Measurements from ENCODE around the gene MIAT. TPM values are rescaled to one million over a fixed set of nuclear protein-coding genes. Genes with fewer than 3 reads are reported as not detected.
A peak's percentile ranks its signal among the peaks of the same experiment; 100 is the strongest.

MIAT gene
- total RNA-seq, 1 donor from 2014 or later: 0.66 TPM

DNA sequence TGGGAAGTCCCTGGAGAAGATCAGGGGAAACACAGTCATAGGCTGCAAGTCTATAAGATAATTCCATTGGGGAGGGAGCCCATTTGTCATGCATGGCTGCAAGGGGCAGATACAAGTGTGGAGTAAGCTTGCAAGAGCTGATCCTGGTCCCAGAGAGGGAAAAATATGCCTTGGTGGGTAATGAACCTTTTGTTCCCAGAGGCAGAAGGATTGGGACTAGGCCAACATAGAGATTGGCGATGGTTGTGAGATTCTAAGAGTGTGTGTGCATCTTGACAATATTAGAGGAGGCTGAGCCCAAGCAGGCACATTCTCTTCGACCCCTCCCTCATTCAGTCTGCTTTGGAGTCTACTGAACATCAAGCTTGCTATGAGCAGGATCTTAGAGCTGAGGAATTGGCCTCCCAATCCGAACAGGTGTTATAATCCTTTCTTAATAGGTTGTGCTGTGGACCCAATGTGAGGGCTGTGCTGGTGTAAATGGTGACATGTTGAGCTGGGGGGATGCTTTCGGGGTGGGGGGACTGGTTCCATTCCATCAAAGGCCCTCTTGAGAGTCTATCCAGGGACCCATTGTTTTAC is 18.4 kb downstream of the MIAT start:
- Histone ChIP-seq H3K36me3 (peaks cover 4% of the 10 kb centered on the region), H3K4me1 (peaks cover 48% of the 10 kb centered on the region), H3K27me3 (ENCODE audit: low read depth) (no peaks in the 10 kb centered on the region), H3K27ac (replicated peaks) (no peak overlapping the region), H3K9me3 (replicated peaks) (no peaks in the 10 kb centered on the region), H3K4me3 (no peak overlapping the region)
- intact Hi-C loops (cut with micrococcal nuclease): no loop called here
- TF ChIP-seq, protein P1, sequence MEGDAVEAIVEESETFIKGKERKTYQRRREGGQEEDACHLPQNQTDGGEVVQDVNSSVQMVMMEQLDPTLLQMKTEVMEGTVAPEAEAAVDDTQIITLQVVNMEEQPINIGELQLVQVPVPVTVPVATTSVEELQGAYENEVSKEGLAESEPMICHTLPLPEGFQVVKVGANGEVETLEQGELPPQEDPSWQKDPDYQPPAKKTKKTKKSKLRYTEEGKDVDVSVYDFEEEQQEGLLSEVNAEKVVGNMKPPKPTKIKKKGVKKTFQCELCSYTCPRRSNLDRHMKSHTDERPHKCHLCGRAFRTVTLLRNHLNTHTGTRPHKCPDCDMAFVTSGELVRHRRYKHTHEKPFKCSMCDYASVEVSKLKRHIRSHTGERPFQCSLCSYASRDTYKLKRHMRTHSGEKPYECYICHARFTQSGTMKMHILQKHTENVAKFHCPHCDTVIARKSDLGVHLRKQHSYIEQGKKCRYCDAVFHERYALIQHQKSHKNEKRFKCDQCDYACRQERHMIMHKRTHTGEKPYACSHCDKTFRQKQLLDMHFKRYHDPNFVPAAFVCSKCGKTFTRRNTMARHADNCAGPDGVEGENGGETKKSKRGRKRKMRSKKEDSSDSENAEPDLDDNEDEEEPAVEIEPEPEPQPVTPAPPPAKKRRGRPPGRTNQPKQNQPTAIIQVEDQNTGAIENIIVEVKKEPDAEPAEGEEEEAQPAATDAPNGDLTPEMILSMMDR (IDR thresholded peaks at IDR 0.05; ENCODE audit: borderline replicate concordance): no peak
- DNase-seq: no peak

DNA sequence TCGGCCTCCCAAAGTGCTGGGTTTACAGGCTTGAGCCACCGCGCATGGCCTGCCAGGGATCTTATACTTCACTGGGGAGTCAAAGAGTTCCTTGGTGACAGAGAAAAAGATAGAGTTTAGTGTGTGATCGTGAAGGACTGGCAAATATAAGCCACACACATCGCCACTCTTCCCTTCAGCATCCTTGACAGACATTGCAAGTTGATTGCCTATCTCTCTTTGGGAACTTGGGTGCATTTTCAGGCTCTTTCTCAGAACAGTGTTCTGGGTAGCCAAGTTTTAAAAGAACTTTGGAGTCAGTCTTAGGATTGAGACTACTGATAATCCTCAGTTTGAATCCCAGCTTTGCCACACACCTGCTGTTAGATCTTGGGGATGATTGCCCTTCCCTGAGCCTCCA is 19.8 kb downstream of the MIAT start:
- TF ChIP-seq, protein P1 (IDR thresholded peaks at IDR 0.05; ENCODE audit: borderline replicate concordance): no peak
- intact Hi-C loops (cut with micrococcal nuclease): no loop called here
- no peak for DNase-seq

DNA sequence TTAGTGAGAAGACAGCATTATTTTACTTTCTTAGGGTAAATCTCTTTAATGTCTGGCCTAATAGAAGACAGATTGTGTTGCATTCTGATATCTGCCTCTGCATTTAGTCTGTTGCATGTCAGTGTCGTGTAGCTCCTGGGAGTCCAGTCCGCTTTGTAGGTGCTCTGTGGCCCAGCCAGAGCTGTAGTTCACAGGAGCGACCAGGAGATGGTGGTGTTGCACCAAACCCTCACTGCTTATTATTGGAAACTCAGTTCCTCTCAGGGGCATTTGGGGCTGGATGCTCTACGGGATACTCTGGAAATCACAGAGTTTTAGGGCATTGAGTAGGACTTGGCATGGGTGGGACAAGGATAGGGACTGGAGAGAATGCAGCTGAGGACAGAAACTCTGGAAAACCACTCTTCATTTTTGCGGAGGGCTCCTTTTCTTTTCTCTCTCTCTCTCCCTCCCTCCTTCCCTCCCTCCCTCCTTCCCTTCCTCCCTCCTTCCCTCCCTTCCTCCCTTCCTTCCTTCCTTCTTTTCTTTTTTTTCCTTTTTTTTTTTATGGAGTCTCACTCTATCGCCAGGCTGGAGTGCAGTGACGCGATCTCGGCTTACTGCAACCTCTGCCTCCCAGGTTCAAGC is 21.7 kb downstream of the MIAT start:
- intact Hi-C loops (cut with micrococcal nuclease): no loop called here
- DNase-seq: peak; percentile 66
- Histone ChIP-seq H3K4me3 (no peak overlapping the region), H3K36me3 (peaks cover 22% of the 10 kb centered on the region), H3K27me3 (ENCODE audit: low read depth) (no peaks in the 10 kb centered on the region), H3K4me1 (peaks cover 30% of the 10 kb centered on the region), H3K9me3 (replicated peaks) (peaks cover 6% of the 10 kb centered on the region), H3K27ac (replicated peaks) (no peak overlapping the region)
- TF ChIP-seq, protein P1 (IDR thresholded peaks at IDR 0.05; ENCODE audit: borderline replicate concordance): peak; percentile 98

More for the DNA sequence above, 19.8 kb downstream of the MIAT start:
- Histone ChIP-seq H3K27me3 (ENCODE audit: low read depth) (no peaks in the 10 kb centered on the region), H3K36me3 (peaks cover 19% of the 10 kb centered on the region), H3K27ac (replicated peaks) (no peak overlapping the region), H3K4me3 (no peak overlapping the region), H3K9me3 (replicated peaks) (peaks cover 3% of the 10 kb centered on the region), H3K4me1 (peaks cover 49% of the 10 kb centered on the region)

DNA sequence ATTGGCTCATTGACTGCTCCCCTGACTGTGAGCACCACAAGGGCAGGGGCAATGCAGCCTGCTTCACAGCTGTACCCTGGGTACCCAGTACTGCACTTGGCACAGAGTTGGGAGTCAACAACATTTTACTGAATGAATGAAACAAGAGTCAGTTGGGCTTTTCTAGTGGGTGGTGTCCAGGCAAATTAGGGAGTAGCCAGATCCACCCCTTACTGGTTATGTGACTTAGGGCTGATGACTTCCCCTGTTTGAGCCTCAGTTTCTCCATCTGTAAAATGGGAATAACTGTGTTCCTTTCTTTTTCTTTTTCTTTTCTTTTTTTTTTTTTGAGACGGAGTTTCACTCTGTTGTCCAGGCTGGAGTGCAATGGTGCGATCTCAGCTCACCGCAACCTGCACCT is 23.1 kb downstream of the MIAT start:
- Histone ChIP-seq H3K4me1 (peaks cover 19% of the 10 kb centered on the region), H3K9me3 (replicated peaks) (peaks cover 6% of the 10 kb centered on the region), H3K4me3 (no peak overlapping the region), H3K27ac (replicated peaks) (no peak overlapping the region), H3K27me3 (ENCODE audit: low read depth) (no peaks in the 10 kb centered on the region), H3K36me3 (peaks cover 22% of the 10 kb centered on the region)
- TF ChIP-seq, protein P1 (IDR thresholded peaks at IDR 0.05; ENCODE audit: borderline replicate concordance): no peak
- no peak for DNase-seq
- intact Hi-C loops (cut with micrococcal nuclease): no loop called here

DNA sequence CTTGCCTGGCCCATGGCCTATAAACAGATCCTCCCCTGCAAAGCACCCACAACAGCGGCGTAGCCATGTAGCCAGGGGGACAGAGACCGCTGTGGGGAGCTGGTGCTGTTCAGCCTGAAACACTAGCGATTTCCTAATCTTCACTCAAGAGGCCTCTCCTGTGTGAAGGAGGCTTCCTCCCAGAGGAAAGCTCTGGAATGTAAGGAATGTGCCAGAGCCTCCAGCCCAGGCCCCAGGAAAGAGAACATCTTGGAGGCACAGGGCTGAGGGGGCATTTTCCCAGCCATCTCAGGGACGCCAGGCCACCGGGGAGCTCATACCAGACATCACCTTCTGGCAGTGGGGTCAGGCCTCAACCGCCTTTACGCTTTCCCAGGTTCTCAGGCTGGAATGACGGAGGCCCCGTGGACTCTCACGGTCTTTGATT is 24.0 kb downstream of the MIAT start:
- DNase-seq: no peak
- TF ChIP-seq, protein P1 (IDR thresholded peaks at IDR 0.05; ENCODE audit: borderline replicate concordance): no peak
- Histone ChIP-seq H3K36me3 (peaks cover 22% of the 10 kb centered on the region), H3K27me3 (ENCODE audit: low read depth) (no peaks in the 10 kb centered on the region), H3K9me3 (replicated peaks) (peaks cover 6% of the 10 kb centered on the region), H3K4me1 (peaks cover 17% of the 10 kb centered on the region), H3K27ac (replicated peaks) (peak overlapping the region; percentile 8), H3K4me3 (no peak overlapping the region)
- intact Hi-C loops (cut with micrococcal nuclease): no loop called here

Measured in left ventricle myocardium inferior (tissue), 1 donor.